ENCODE results near the gene DIPK1A.
"Not testable (repeated sequence)": the region's sequence is repeated elsewhere in the genome, so short reads cannot be mapped to it uniquely, and the experiment has no call there.

The DIPK1A gene

DNA sequence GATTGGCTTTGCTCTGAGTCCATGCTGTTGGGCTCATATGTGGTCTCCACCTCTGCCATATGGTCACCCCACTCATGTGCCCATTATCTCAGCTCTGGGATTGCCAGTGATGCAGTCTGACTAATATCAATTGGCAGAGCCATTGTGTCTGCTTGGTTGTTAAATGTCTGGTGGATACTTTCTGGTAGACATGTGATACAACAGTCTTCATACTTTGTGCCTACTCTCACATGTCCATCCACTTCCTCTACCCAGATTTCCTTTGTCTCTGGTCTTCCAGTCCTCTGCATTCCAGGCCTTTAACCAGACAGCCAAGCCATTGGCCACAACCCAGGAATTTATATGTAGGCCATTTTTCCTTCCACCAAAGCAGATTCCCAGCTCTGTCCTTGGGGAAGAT is 30.8 kb upstream of the DIPK1A start:
- Mint-ChIP-seq H3K36me3 (ENCODE audit: low read depth) (no peaks in the 10 kb centered on the region), H3K27ac (peak overlapping the region; percentile 51), H3K4me3 (no peak overlapping the region), H3K27me3 (no peaks in the 10 kb centered on the region), H3K9me3 (no peaks in the 10 kb centered on the region), H3K4me1 (ENCODE audit: low read depth) (peaks cover 54% of the 10 kb centered on the region)
- DNase-seq, result no peak

- Mint-ChIP-seq H3K4me3 (no peak overlapping the region), H3K27ac (peak overlapping the region; percentile 76), H3K9me3 (no peaks in the 10 kb centered on the region), H3K4me1 (ENCODE audit: low read depth) (peaks cover 54% of the 10 kb centered on the region), H3K27me3 (no peaks in the 10 kb centered on the region), H3K36me3 (ENCODE audit: low read depth) (no peaks in the 10 kb centered on the region)
- no peak for DNase-seq
Measured at GRCh38 chr1:92990828-92991227, 29.6 kb upstream of the DIPK1A start.

DNA sequence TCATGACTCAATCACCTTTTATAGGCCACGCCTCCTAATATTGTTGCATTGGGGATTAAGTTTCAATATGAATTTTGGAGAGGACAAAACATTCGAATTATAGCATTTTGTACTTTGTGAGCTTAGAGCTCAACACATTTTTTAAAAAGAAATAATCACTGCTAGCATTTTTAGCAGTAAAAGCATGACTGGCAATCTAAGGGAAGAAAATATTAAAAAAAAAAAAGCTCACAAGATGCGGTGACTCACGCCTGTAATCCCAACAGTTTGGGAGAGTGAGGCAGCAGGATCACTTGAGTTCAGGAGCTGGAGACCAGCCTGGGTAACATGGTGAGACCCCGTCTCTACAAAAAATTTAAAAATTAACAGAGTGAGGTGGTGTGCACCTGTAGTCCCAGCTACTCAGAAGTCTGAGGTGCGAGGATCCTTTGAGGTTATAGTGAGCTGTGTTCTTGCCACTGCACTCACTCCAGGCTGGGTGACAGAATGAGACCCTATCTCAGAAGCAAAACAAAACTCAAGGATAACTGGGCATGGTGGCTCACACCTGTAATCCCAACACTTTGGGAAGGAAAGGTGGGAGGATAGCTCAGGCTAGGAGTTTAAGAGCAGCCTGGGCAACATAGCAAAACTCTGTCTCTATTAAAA is 28.8 kb upstream of the DIPK1A start:
- Mint-ChIP-seq H3K27me3 (no peaks in the 10 kb centered on the region), H3K36me3 (ENCODE audit: low read depth) (no peaks in the 10 kb centered on the region), H3K27ac (peak overlapping the region; percentile 76), H3K4me1 (ENCODE audit: low read depth) (peaks cover 54% of the 10 kb centered on the region), H3K4me3 (no peak overlapping the region), H3K9me3 (no peaks in the 10 kb centered on the region)
- no peak for DNase-seq

DNA sequence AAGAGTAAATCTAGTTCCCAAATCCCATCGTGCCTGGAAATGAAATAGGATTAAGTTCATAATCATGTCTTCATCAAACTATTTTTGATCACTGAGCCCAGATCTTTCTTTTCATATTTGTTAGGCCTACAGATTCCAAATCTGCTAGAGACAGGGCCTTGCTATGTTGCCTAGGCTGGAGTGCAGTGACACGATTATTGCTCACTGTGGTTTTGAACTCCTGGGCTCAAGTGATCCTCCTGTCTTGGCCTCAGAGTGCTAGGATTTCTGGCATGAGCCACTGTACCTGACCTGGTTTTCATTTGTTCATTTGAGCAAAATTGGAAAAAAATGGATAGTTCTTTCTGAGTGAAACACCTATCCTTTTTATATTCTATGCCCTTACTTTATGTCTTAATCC is 28.0 kb upstream of the DIPK1A start:
- Mint-ChIP-seq H3K36me3 (ENCODE audit: low read depth) (no peaks in the 10 kb centered on the region), H3K4me3 (no peak overlapping the region), H3K27ac (peak overlapping the region; percentile 66), H3K4me1 (ENCODE audit: low read depth) (peaks cover 56% of the 10 kb centered on the region), H3K27me3 (no peaks in the 10 kb centered on the region), H3K9me3 (no peaks in the 10 kb centered on the region)
- DNase-seq, result no peak

DNA sequence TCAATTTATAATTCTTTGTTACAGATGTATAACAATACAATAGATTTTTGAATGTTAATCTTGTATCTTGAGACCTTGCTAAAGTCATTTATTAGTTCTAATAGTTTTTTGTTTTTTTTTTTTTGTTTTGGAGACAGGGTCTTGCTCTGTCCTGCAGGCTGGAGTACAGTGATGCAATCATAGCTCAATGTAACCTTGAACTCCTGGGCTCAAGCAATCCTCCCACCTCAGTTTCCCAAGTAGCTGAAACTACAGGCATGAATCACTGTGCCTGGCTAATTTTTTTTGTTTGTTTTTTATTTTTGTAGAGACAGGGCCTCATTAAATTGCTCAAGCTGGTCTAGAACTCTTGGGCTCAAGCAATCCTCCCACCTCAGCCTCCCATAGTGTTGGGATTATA is 26.2 kb upstream of the DIPK1A start:
- H3K27me3 Mint-ChIP-seq, result no peaks in the 10 kb centered on the region
- H3K4me1 Mint-ChIP-seq (ENCODE audit: low read depth), result peaks cover 42% of the 10 kb centered on the region
- H3K36me3 Mint-ChIP-seq (ENCODE audit: low read depth), result peaks cover 4% of the 10 kb centered on the region
- DNase-seq, result no peak
- H3K9me3 Mint-ChIP-seq, result peaks cover 3% of the 10 kb centered on the region
- H3K27ac Mint-ChIP-seq, result no peak overlapping the region
- no peak overlapping the region for H3K4me3 Mint-ChIP-seq

DNA sequence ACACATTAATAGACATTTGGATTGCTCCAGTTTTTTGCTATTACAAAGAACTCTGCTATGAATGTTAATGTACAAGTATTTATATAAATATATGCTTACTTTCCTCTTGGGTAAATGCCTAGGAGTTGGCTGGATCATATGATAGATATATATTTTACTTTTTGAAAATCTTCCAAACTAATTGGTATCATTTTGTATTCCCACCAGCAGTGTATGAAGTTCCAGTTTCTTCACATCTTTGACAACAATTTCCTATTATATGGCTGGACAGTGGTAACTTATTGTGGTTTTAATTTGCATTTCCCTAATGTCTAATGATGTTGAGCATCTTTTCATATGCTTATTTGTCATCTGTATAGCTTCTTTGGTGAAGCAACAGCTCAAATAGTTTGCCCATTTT is 23.8 kb upstream of the DIPK1A start:
- H3K9me3 Mint-ChIP-seq, result peaks cover 3% of the 10 kb centered on the region
- peaks cover 43% of the 10 kb centered on the region for H3K4me1 Mint-ChIP-seq (ENCODE audit: low read depth)
- no peak overlapping the region for H3K27ac Mint-ChIP-seq
- peaks cover 4% of the 10 kb centered on the region for H3K36me3 Mint-ChIP-seq (ENCODE audit: low read depth)
- no peak for DNase-seq
- H3K27me3 Mint-ChIP-seq, result no peaks in the 10 kb centered on the region
- no peak overlapping the region for H3K4me3 Mint-ChIP-seq

GRCh38 chr1:92980732-92981647 is 19.7 kb upstream of the DIPK1A start:
- no peaks in the 10 kb centered on the region for H3K27me3 Mint-ChIP-seq
- peaks cover 3% of the 10 kb centered on the region for H3K9me3 Mint-ChIP-seq
- H3K4me1 Mint-ChIP-seq (ENCODE audit: low read depth), result peaks cover 54% of the 10 kb centered on the region
- H3K27ac Mint-ChIP-seq, result peak overlapping the region; percentile 97
- H3K4me3 Mint-ChIP-seq, result peak overlapping the region; percentile 68
- peaks cover 4% of the 10 kb centered on the region for H3K36me3 Mint-ChIP-seq (ENCODE audit: low read depth)
- DNase-seq, result no peak

DNA sequence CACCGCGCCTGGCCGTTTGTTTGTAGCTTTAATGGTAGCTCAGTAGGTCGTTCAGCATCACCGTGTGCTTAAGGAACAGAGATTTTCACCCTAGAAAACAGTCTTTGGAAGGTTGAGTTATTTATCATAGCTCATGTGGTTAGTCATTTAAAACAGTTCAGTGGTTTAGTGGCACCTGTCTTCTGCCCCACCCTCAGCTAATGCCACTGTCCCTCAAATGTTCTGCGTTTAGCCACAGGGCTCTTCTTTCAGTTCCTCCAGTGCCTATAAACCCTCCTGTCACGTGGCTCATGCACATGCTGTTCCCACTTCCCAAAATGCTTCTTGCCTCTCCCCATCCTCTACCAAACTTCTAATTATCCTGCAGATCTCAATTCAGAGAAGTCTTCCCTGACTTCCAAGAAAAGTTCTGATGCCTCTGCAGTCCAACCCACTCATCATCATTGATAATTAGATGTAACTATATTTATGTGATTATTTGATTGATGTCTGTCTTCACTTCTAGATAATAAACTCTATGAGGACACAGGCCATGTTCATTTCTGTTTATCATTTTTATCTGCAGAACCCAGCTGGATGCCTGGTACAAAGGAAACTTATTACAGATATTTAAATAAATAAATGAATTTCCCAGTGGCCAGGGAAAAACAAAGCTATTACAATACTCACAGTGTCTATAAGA is 14.4 kb upstream of the DIPK1A start:
- Mint-ChIP-seq H3K4me1 (ENCODE audit: low read depth) (peaks cover 73% of the 10 kb centered on the region), H3K36me3 (ENCODE audit: low read depth) (no peaks in the 10 kb centered on the region), H3K4me3 (no peak overlapping the region), H3K27ac (peak overlapping the region; percentile 19), H3K27me3 (no peaks in the 10 kb centered on the region), H3K9me3 (no peaks in the 10 kb centered on the region)
- DNase-seq, result no peak

GRCh38 chr1:92974112-92974511 is 12.8 kb upstream of the DIPK1A start:
- not testable (repeated sequence) for H3K4me3 Mint-ChIP-seq; H3K27me3 Mint-ChIP-seq; H3K9me3 Mint-ChIP-seq; DNase-seq; H3K27ac Mint-ChIP-seq; H3K36me3 Mint-ChIP-seq (ENCODE audit: low read depth)
- H3K4me1 Mint-ChIP-seq (ENCODE audit: low read depth), result peaks cover 69% of the 10 kb centered on the region

- no peaks in the 10 kb centered on the region for H3K36me3 Mint-ChIP-seq (ENCODE audit: low read depth)
- peak overlapping the region; percentile 60 for H3K27ac Mint-ChIP-seq
- DNase-seq, result no peak
- no peak overlapping the region for H3K4me3 Mint-ChIP-seq
- H3K9me3 Mint-ChIP-seq, result no peaks in the 10 kb centered on the region
- H3K27me3 Mint-ChIP-seq, result no peaks in the 10 kb centered on the region
- H3K4me1 Mint-ChIP-seq (ENCODE audit: low read depth), result peaks cover 68% of the 10 kb centered on the region
Measured at GRCh38 chr1:92973203-92973897, 12.1 kb upstream of the DIPK1A start.

DNA sequence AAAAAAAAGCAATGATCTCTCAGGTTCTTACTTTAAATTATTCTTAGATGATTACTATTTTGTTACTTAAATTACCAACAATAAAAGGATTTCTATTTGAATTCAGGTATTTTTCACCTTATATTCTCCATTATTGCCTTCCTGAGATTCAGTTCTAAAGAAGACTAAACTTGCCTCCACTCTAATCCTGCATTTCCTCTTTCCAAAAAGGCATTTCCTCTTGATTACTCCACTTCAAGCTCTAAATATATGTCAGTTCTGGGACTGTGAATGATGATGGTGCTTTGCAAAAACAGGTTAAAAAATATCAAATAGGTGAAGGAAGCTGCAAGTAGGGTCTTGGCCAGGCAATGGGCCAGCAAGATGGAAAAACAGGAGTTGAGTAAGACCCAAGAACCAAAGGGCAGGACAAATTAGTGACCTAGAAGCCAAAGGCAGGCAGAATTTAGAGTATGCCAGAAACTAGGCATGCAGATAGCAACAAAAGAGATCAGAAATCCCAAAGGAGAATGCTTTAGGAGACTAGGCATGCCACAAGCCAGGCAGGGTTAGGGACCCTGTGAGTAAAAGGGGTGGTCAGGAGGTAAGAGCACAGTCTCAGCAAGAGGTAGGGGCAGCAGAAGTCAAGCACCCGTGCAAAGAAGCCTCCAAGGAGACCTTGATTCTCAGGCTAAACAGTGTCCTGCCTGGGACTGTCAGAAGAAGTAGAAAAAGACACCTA is 11.3 kb upstream of the DIPK1A start:
- Mint-ChIP-seq H3K4me1 (ENCODE audit: low read depth) (peaks cover 68% of the 10 kb centered on the region), H3K4me3 (no peak overlapping the region), H3K27ac (peak overlapping the region; percentile 60), H3K9me3 (no peaks in the 10 kb centered on the region), H3K36me3 (ENCODE audit: low read depth) (no peaks in the 10 kb centered on the region), H3K27me3 (no peaks in the 10 kb centered on the region)
- no peak for DNase-seq

- not testable (repeated sequence) for H3K27me3 Mint-ChIP-seq; H3K9me3 Mint-ChIP-seq; H3K36me3 Mint-ChIP-seq (ENCODE audit: low read depth); H3K27ac Mint-ChIP-seq; H3K4me3 Mint-ChIP-seq; DNase-seq
- H3K4me1 Mint-ChIP-seq (ENCODE audit: low read depth), result peaks cover 61% of the 10 kb centered on the region
Measured at GRCh38 chr1:92971932-92972331, 10.7 kb upstream of the DIPK1A start.

DNA sequence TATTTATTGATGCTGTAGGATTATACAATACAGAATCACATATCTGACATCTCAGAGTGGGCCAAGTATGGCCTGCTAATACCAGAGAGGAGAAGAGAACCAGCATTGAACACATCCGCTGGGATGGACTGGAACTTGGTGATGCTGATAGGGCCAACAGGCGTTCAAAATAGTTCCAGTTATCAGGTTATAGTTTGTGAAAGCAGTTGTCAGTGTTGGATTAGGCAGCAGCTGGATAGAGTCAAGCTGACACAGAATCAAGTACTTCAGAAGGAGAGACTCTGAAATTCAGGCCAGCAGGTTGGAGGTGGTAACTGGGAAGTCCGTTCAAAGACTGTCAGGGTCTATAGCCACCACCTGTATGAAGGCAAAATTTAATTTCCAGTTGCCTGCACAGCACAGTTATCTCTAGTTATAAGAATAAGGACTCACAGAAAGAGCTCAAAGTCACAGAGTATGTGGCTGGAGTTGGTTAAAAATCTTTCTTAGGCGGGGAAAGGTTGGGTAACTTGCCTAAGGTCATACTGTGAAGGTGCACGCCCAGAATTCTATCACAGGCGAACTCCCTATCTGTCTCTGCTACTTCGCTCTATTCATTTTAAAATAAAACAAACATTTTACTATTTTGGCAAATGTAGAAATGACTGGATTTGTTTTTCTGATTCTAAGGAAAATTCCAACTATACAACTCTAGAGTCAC is 9.9 kb upstream of the DIPK1A start:
- H3K27ac Mint-ChIP-seq, result no peak overlapping the region
- H3K27me3 Mint-ChIP-seq, result no peaks in the 10 kb centered on the region
- no peaks in the 10 kb centered on the region for H3K36me3 Mint-ChIP-seq (ENCODE audit: low read depth)
- H3K9me3 Mint-ChIP-seq, result no peaks in the 10 kb centered on the region
- no peak for DNase-seq
- H3K4me3 Mint-ChIP-seq, result no peak overlapping the region
- H3K4me1 Mint-ChIP-seq (ENCODE audit: low read depth), result peaks cover 58% of the 10 kb centered on the region
